CD4-positive, alpha-beta T cell treated with Interleukin-6 for 4 hours (primary cell): ENCODE measurements around the gene SLC29A3.

ENCODE experiments used
- DNase-seq: peaks from one replicate; pipeline ENCODE4 v3.0.0-alpha.2; 2020; ENCODE audit warnings: mixed read lengths

SLC29A3 gene

GRCh38 chr10:71374481-71375233, 55.6 kb downstream of the SLC29A3 start:
- no peak for DNase-seq

- DNase-seq = no peak
Measured at GRCh38 chr10:71375952-71376351, 56.9 kb downstream of the SLC29A3 start.

GRCh38 chr10:71378336-71379117, 59.5 kb downstream of the SLC29A3 start:
- no peak for DNase-seq

- DNase-seq = no peak
Measured at GRCh38 chr10:71379118-71379766, 60.2 kb downstream of the SLC29A3 start.

- DNase-seq = no peak
Measured at GRCh38 chr10:71380841-71381240, 61.8 kb downstream of the SLC29A3 start.

- DNase-seq = no peak
Measured at GRCh38 chr10:71381611-71382010, 62.6 kb downstream of the SLC29A3 start.

- DNase-seq = no peak
Measured at GRCh38 chr10:71382028-71382427, 63.0 kb downstream of the SLC29A3 start.

- no peak for DNase-seq
Measured at GRCh38 chr10:71382757-71383156, 63.7 kb downstream of the SLC29A3 start.

- DNase-seq = peak; percentile 73
Measured at GRCh38 chr10:71383972-71384687, 65.1 kb downstream of the SLC29A3 start.

- no peak for DNase-seq
Measured at GRCh38 chr10:71388171-71388570, 69.1 kb downstream of the SLC29A3 start.

GRCh38 chr10:71388583-71389310, 69.7 kb downstream of the SLC29A3 start:
- no peak for DNase-seq

GRCh38 chr10:71389768-71390460, 70.9 kb downstream of the SLC29A3 start:
- no peak for DNase-seq

- no peak for DNase-seq
Measured at GRCh38 chr10:71390461-71390835, 71.4 kb downstream of the SLC29A3 start.

GRCh38 chr10:71390921-71391690, 72.0 kb downstream of the SLC29A3 start:
- no peak for DNase-seq

GRCh38 chr10:71391701-71392100, 72.6 kb downstream of the SLC29A3 start:
- DNase-seq = no peak

GRCh38 chr10:71392292-71392691, 73.2 kb downstream of the SLC29A3 start:
- DNase-seq = no peak

- no peak for DNase-seq
Measured at GRCh38 chr10:71392791-71393781, 74.0 kb downstream of the SLC29A3 start.

GRCh38 chr10:71393841-71394475, 74.9 kb downstream of the SLC29A3 start:
- no peak for DNase-seq

- DNase-seq = no peak
Measured at GRCh38 chr10:71394926-71395562, 76.0 kb downstream of the SLC29A3 start.
